PC-9 (cell line): Measurements from ENCODE around the gene BRAF. TPM values are rescaled to one million over a fixed set of nuclear protein-coding genes. Genes with fewer than 3 reads are reported as not detected.

ENCODE experiments used
- BruUV-seq: library from RNA; stranded (reverse); fragments of 400-500 nt; replicated peaks from 2 replicates; lab custom pipeline; 2021; lab: Mats Ljungman, UMichigan
- CTCF ChIA-PET: fragments of 300-600 bp; sonication (Branson Sonifier 250); formaldehyde crosslinking; loops from one replicate; lab custom pipeline; 2022; ENCODE audit warnings: antibody characterized with exemption; lab: Charles Lee
- POLR2A ChIA-PET: fragments of 300-600 bp; sonication (Branson Sonifier 250); formaldehyde crosslinking; loops from one replicate; lab custom pipeline; 2022; ENCODE audit warnings: antibody characterized with exemption; ENCODE audit not compliant: unreplicated experiment; lab: Charles Lee
- DNase-seq, 2 experiments: peaks; one replicate each; pipeline versions ENCODE4 v3.0.0 to v3.0.0-alpha.2; 2015 to 2022; ENCODE audit warnings: mixed read lengths in 1 of 2
- H2AFZ ChIP-seq: fragments of 200-600 bp; sonication (generic); 2 replicates; pipeline ENCODE4 v1.8.1; 2017; ENCODE audit warnings: antibody characterized with exemption
- H3F3A ChIP-seq: fragments of 200-600 bp; sonication (generic); 2 replicates; pipeline ENCODE4 v1.8.1; 2017; ENCODE audit warnings: antibody characterized with exemption, mild to moderate bottlenecking, low read depth; ENCODE audit not compliant: insufficient read depth
- H3K27ac ChIP-seq: fragments of 200-600 bp; sonication (generic); 2 replicates; pipeline ENCODE4 v1.6.1; 2016; ENCODE audit warnings: mixed run types
- H3K27me3 ChIP-seq: fragments of 200-600 bp; sonication (generic); 2 replicates; pipeline ENCODE4 v1.6.1; 2016; ENCODE audit warnings: low read depth, mixed run types; ENCODE audit not compliant: insufficient read depth
- H3K36me3 ChIP-seq: fragments of 200-600 bp; sonication (generic); 2 replicates; pipeline ENCODE4 v1.6.1; 2016; ENCODE audit warnings: low read depth, mixed run types
- H3K4me1 ChIP-seq: fragments of 200-600 bp; sonication (generic); replicated peaks from 2 replicates; pipeline ENCODE4 v1.6.1; 2016; ENCODE audit warnings: mixed run types; ENCODE audit not compliant: insufficient read depth
- H3K4me2 ChIP-seq: fragments of 200-600 bp; sonication (generic); 2 replicates; pipeline ENCODE4 v1.6.1; 2017; ENCODE audit warnings: mixed run types
- H3K4me3 ChIP-seq: fragments of 200-600 bp; sonication (generic); 2 replicates; pipeline ENCODE4 v1.6.1; 2016; ENCODE audit warnings: mixed run types
- H3K79me2 ChIP-seq: fragments of 200-600 bp; sonication (generic); 2 replicates; pipeline ENCODE4 v1.6.1; 2017; ENCODE audit warnings: low read depth, mixed run types
- H3K9me2 ChIP-seq: fragments of 200-600 bp; sonication (generic); 2 replicates; pipeline ENCODE4 v1.8.1; 2017; ENCODE audit warnings: mild to moderate bottlenecking; ENCODE audit not compliant: insufficient read depth
- H3K9me3 ChIP-seq: fragments of 200-600 bp; sonication (generic); 2 replicates; pipeline ENCODE4 v1.8.1; 2016; ENCODE audit warnings: low read depth; ENCODE audit not compliant: insufficient read depth
- H4K20me1 ChIP-seq: fragments of 200-600 bp; sonication (generic); 2 replicates; pipeline ENCODE4 v1.8.1; 2017; ENCODE audit not compliant: insufficient read depth
- EZH2 ChIP-seq: fragments of 200-600 bp; sonication (generic); IDR thresholded peaks from 2 replicates; pipeline ENCODE4 v1.8.0; 2017; ENCODE audit warnings: antibody characterized with exemption, low read depth
- intact Hi-C: fragments of 100-400 bp; cut with micrococcal nuclease; formaldehyde crosslinking; loops from one replicate; pipeline ENCODE4 v1.10.0; 2022; ENCODE audit not compliant: unreplicated experiment
- total RNA-seq: library from RNA; stranded (reverse); gene quantifications from 2 replicates; pipeline ENCODE4 v1.2.3, GENCODE V29; 2021
- TF ChIP-seq, protein P1 (sequence below): fragments of 200-600 bp; sonication (generic); conservative IDR thresholded peaks from 2 replicates; pipeline ENCODE4 v1.6.1; 2017; ENCODE audit warnings: mixed run types, antibody characterized with exemption, mild to moderate bottlenecking, moderate library complexity

Gene BRAF
- total RNA-seq, 1 experiment from 2014 or later: 56.9 TPM

DNA sequence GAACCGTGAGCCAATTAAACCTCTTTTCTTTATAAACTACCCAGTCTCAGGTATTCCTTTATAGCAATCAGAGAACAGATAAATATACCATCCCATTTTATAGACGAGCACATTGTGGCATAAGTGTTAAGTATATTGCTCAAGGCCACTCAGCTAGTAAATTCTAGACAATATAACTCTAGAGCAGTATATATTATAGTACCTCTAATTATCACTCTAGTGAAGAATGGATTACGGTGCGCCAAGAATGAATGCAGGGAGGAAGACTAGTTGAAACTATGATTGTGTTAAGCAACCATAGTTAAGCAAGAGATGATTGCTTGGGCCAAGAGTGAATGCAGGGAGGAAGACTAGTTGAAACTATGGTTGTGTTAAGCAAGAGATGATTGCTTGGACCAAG, 60.9 kb downstream of the BRAF start:
- H3K4me3 ChIP-seq: no peak overlapping the region
- DNase-seq: no peak
- H3K9me2 ChIP-seq: no peaks in the 10 kb centered on the region
- TF ChIP-seq, protein P1, sequence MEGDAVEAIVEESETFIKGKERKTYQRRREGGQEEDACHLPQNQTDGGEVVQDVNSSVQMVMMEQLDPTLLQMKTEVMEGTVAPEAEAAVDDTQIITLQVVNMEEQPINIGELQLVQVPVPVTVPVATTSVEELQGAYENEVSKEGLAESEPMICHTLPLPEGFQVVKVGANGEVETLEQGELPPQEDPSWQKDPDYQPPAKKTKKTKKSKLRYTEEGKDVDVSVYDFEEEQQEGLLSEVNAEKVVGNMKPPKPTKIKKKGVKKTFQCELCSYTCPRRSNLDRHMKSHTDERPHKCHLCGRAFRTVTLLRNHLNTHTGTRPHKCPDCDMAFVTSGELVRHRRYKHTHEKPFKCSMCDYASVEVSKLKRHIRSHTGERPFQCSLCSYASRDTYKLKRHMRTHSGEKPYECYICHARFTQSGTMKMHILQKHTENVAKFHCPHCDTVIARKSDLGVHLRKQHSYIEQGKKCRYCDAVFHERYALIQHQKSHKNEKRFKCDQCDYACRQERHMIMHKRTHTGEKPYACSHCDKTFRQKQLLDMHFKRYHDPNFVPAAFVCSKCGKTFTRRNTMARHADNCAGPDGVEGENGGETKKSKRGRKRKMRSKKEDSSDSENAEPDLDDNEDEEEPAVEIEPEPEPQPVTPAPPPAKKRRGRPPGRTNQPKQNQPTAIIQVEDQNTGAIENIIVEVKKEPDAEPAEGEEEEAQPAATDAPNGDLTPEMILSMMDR: no peak
- no peak for TF ChIP-seq EZH2
- no peaks in the 10 kb centered on the region for H3F3A ChIP-seq
- CTCF ChIA-PET: no interaction called here
- no peak overlapping the region for H3K4me2 ChIP-seq
- no peak overlapping the region for H2AFZ ChIP-seq
- BruUV-seq: no TSS peak
- no peak overlapping the region for H3K27ac ChIP-seq
- H4K20me1 ChIP-seq: peaks cover 33% of the 10 kb centered on the region
- no peaks in the 10 kb centered on the region for H3K27me3 ChIP-seq
- H3K4me1 ChIP-seq: no peaks in the 10 kb centered on the region
- POLR2A ChIA-PET: no interaction called here
- peaks cover 54% of the 10 kb centered on the region for H3K79me2 ChIP-seq
- intact Hi-C loops: no loop called here
- no peaks in the 10 kb centered on the region for H3K9me3 ChIP-seq
- H3K36me3 ChIP-seq: no peaks in the 10 kb centered on the region

DNA sequence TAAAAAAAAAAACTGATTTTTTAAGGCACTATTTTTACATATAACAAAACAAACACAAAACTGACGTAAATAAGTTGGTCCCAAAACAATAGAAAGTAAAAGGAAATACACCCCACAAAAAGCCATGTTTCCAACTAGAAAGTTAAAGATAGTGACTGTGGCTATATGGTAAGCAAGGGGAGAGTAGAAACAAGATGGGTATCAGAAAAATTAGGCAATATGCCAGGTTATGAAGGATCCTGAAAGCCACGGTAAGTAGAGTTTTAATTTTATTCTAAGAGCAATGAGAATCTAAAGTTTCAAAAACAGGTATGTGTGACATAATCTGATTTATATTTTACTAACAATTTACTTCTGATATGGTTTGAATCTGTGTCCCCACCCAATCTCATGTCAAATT, 61.5 kb downstream of the BRAF start:
- Histone ChIP-seq H3K4me1 (no peaks in the 10 kb centered on the region), H2AFZ (no peak overlapping the region), H3K9me3 (no peaks in the 10 kb centered on the region), H3K79me2 (peaks cover 48% of the 10 kb centered on the region), H3K27ac (no peak overlapping the region), H3F3A (no peaks in the 10 kb centered on the region), H3K9me2 (no peaks in the 10 kb centered on the region), H3K4me3 (no peak overlapping the region), H4K20me1 (peaks cover 35% of the 10 kb centered on the region), H3K4me2 (no peak overlapping the region), H3K36me3 (no peaks in the 10 kb centered on the region), H3K27me3 (no peaks in the 10 kb centered on the region)
- ChIA-PET CTCF (no interaction called here), POLR2A (no interaction called here)
- intact Hi-C loops: no loop called here
- no peak for DNase-seq
- BruUV-seq: no TSS peak
- TF ChIP-seq, protein P1: no peak
- no peak for TF ChIP-seq EZH2

DNA sequence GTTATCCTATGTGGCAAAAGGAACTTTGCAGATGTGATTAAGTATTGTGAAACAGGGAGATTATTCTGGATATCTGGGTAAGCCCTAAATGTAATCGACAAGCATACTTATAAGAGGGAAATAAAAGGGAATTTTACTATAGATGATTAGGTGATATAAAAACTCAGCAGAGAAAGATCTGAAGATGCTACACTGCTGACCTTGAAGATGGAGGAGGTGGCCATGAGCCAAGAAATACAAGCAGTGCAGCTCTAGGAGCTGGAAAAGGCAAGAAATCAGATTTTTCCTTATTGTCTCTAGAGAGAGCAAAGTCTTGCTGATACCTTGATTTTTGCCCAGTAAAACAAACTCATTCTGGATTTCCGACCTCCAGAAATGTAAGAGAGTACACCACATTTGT, 67.7 kb downstream of the BRAF start:
- Histone ChIP-seq H3K4me1 (no peaks in the 10 kb centered on the region), H3K9me2 (no peaks in the 10 kb centered on the region), H4K20me1 (peaks cover 33% of the 10 kb centered on the region), H2AFZ (no peak overlapping the region), H3K79me2 (peaks cover 44% of the 10 kb centered on the region), H3F3A (no peaks in the 10 kb centered on the region), H3K9me3 (no peaks in the 10 kb centered on the region), H3K27me3 (no peaks in the 10 kb centered on the region), H3K36me3 (no peaks in the 10 kb centered on the region), H3K27ac (no peak overlapping the region), H3K4me3 (no peak overlapping the region), H3K4me2 (no peak overlapping the region)
- ChIA-PET POLR2A (no interaction called here), CTCF (no interaction called here)
- no peak for DNase-seq
- BruUV-seq: no TSS peak
- TF ChIP-seq, protein P1: no peak
- intact Hi-C loops: no loop called here
